MM.1S (cell line): ENCODE data around the gene CCDC51.
A peak's percentile ranks its signal among the peaks of the same experiment; 100 is the strongest.

Source experiments
- DNase-seq: peaks from one replicate; pipeline ENCODE4 v3.0.0-alpha.2; 2015
- H2AFZ ChIP-seq: fragments of 300-600 bp; sonication (generic); 2 replicates; pipeline ENCODE4 v1.6.0; 2016; ENCODE audit warnings: antibody characterized with exemption, low read length
- H3F3A ChIP-seq: fragments of 300-600 bp; sonication (generic); 2 replicates; pipeline ENCODE4 v1.6.1; 2016; ENCODE audit warnings: mild to moderate bottlenecking, antibody characterized with exemption, low read length, moderate library complexity, mixed read lengths; ENCODE audit not compliant: insufficient read depth
- H3K27ac ChIP-seq: fragments of 300-600 bp; sonication (generic); 2 replicates; pipeline ENCODE4 v1.5.1; 2016; ENCODE audit warnings: mild to moderate bottlenecking, low read length
- H3K27me3 ChIP-seq: fragments of 300-600 bp; sonication (generic); replicated peaks from 2 replicates; pipeline ENCODE4 v1.6.0; 2016; ENCODE audit warnings: low read length; ENCODE audit not compliant: insufficient read depth
- H3K36me3 ChIP-seq: fragments of 300-600 bp; sonication (generic); replicated peaks from 2 replicates; pipeline ENCODE4 v1.6.1; 2016; ENCODE audit warnings: mild to moderate bottlenecking, low read length, mixed read lengths; ENCODE audit not compliant: insufficient read depth
- H3K4me1 ChIP-seq: fragments of 300-600 bp; sonication (generic); 2 replicates; pipeline ENCODE4 v1.6.1; 2016; ENCODE audit warnings: low read length, mixed read lengths
- H3K4me2 ChIP-seq: fragments of 300-600 bp; sonication (generic); 2 replicates; pipeline ENCODE4 v1.6.0; 2016; ENCODE audit warnings: low read depth, low read length
- H3K4me3 ChIP-seq: fragments of 300-600 bp; sonication (generic); 2 replicates; pipeline ENCODE4 v1.5.1; 2016; ENCODE audit warnings: low read length, mixed read lengths
- H3K79me2 ChIP-seq: fragments of 300-600 bp; sonication (generic); 2 replicates; pipeline ENCODE4 v1.6.1; 2016; ENCODE audit warnings: mixed run types, low read length, mixed read lengths
- H3K9ac ChIP-seq: fragments of 300-600 bp; sonication (generic); 2 replicates; pipeline ENCODE4 v1.6.1; 2016; ENCODE audit warnings: low read length, mixed read lengths
- H3K9me2 ChIP-seq: fragments of 300-600 bp; sonication (generic); replicated peaks from 2 replicates; pipeline ENCODE4 v1.6.1; 2016; ENCODE audit warnings: mild to moderate bottlenecking, low read length, mixed read lengths; ENCODE audit not compliant: insufficient read depth
- H3K9me3 ChIP-seq: fragments of 300-600 bp; sonication (generic); replicated peaks from 2 replicates; pipeline ENCODE4 v1.6.1; 2016; ENCODE audit warnings: mild to moderate bottlenecking, low read length, mixed read lengths; ENCODE audit not compliant: insufficient read depth
- H4K20me1 ChIP-seq: fragments of 300-600 bp; sonication (generic); 2 replicates; pipeline ENCODE4 v1.6.1; 2016; ENCODE audit warnings: mild to moderate bottlenecking, low read length, moderate library complexity, mixed read lengths; ENCODE audit not compliant: insufficient read depth
- CTCF ChIP-seq: fragments of 300-600 bp; sonication (generic); IDR thresholded peaks from 2 replicates; pipeline ENCODE4 v1.5.1; 2016; ENCODE audit warnings: antibody characterized with exemption, low read length, mixed read lengths
- EZH2 ChIP-seq: fragments of 300-600 bp; sonication (generic); optimal IDR thresholded peaks from 2 replicates; pipeline ENCODE3; 2017; ENCODE audit warnings: low read depth, mild to moderate bottlenecking, antibody characterized with exemption, low read length, mixed read lengths
- EZH2phosphoT487 ChIP-seq: fragments of 300-600 bp; sonication (generic); IDR thresholded peaks from 2 replicates; pipeline ENCODE4 v1.6.1; 2018; ENCODE audit warnings: antibody characterized with exemption, low read length

The CCDC51 gene

DNA sequence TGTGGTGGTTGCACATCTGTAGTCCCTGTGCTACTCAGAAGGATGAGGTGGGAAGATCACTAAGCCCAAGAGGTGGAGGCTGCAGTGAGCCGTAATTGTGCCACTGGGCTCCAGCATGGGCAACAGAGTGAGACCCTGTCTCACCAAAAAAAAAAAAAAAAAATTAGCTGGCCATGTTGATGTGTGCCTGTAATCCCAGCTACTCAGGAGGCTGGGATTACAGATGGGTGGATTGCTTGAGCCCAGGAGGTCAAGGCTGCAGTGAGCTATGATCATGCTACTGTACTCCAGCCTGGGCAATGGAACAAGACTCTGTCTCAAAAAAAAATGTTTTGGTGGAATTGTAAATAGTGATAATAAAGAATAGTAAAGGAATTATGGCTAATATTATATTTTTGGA lies 16.5 kb upstream of the CCDC51 start:
- no peaks in the 10 kb centered on the region for H3K9me2 ChIP-seq
- no peak overlapping the region for H3K4me2 ChIP-seq
- no peak overlapping the region for H3K9ac ChIP-seq
- peak; percentile 32 for DNase-seq
- no peaks in the 10 kb centered on the region for H3K27me3 ChIP-seq
- H3K79me2 ChIP-seq, result no peaks in the 10 kb centered on the region
- TF ChIP-seq EZH2phosphoT487 (no peak), EZH2 (no peak), CTCF (no peak)
- H3K36me3 ChIP-seq, result peaks cover 4% of the 10 kb centered on the region
- no peak overlapping the region for H3K4me3 ChIP-seq
- no peak overlapping the region for H2AFZ ChIP-seq
- H4K20me1 ChIP-seq, result no peaks in the 10 kb centered on the region
- H3F3A ChIP-seq, result no peaks in the 10 kb centered on the region
- no peak overlapping the region for H3K27ac ChIP-seq
- no peaks in the 10 kb centered on the region for H3K4me1 ChIP-seq
- H3K9me3 ChIP-seq, result no peaks in the 10 kb centered on the region

DNA sequence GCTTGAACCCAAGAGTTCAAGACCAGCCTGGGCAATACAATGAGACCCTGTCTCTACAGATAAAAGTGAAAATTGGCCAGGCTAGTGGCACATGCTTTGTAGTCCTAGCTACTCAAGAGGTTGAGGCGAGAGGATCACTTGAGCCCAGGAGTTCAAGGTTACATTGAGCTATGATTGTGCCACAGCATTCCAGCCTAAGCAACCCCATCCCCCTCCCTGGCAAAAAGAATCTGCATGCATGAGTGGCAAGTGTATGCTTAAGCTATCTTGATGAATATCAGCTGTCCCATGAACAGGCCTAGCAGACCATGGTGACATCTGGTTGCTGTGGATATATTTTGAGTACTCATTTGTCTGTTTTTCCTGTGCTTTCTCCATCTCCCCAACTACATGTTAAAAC lies 11.4 kb upstream of the CCDC51 start:
- no peak for TF ChIP-seq EZH2
- TF ChIP-seq CTCF, result no peak
- no peak for TF ChIP-seq EZH2phosphoT487
- Histone ChIP-seq H3K79me2 (peaks cover 22% of the 10 kb centered on the region), H3K9ac (no peak overlapping the region), H3K9me3 (no peaks in the 10 kb centered on the region), H3F3A (no peaks in the 10 kb centered on the region), H3K27me3 (no peaks in the 10 kb centered on the region), H4K20me1 (no peaks in the 10 kb centered on the region), H2AFZ (no peak overlapping the region), H3K4me1 (no peaks in the 10 kb centered on the region), H3K4me3 (no peak overlapping the region), H3K9me2 (no peaks in the 10 kb centered on the region), H3K36me3 (no peaks in the 10 kb centered on the region; the same call in 1 of the 2 replicates), H3K4me2 (no peak overlapping the region), H3K27ac (no peak overlapping the region)
- DNase-seq, result no peak

- H4K20me1 ChIP-seq, result no peaks in the 10 kb centered on the region
- peaks cover 10% of the 10 kb centered on the region for H3K4me1 ChIP-seq
- H3K36me3 ChIP-seq, result no peaks in the 10 kb centered on the region
- H2AFZ ChIP-seq, result peak within 1 kb of the TSS; percentile 98
- H3K9me3 ChIP-seq, result no peaks in the 10 kb centered on the region
- H3F3A ChIP-seq, result peaks cover 20% of the 10 kb centered on the region
- H3K4me3 ChIP-seq, result peak within 1 kb of the TSS; percentile 98
- peak within 1 kb of the TSS; percentile 46 for H3K27ac ChIP-seq
- H3K9ac ChIP-seq, result peak within 1 kb of the TSS; percentile 86
- no peaks in the 10 kb centered on the region for H3K9me2 ChIP-seq
- H3K79me2 ChIP-seq, result peaks cover 39% of the 10 kb centered on the region
- DNase-seq, result peak; percentile 94
- no peak for TF ChIP-seq CTCF
- peak within 1 kb of the TSS; percentile 89 for H3K4me2 ChIP-seq
- no peaks in the 10 kb centered on the region for H3K27me3 ChIP-seq
Observed at GRCh38 chr3:48446425-48447193, 6.7 kb upstream of the CCDC51 start, which contains the start of gene ATRIP. Gene ATRIP, plus strand, starts transcription at chr3:48446737. Its CDS starts 109 bp downstream, at chr3:48446846.
